GM10248 (cell line): ENCODE data around the gene MAPRE2.

Source experiments
- CTCF ChIA-PET: fragments of 300-600 bp; sonication (Branson Sonifier 250); formaldehyde crosslinking; extraction: SDS; loops from one replicate; lab custom pipeline; 2021; ENCODE audit warnings: antibody characterized with exemption; lab: Yijun Ruan, JAX
- POLR2A ChIA-PET: fragments of 350-650 bp; sonication (Branson Sonifier 250); formaldehyde crosslinking; extraction: SDS; loops from one replicate; lab custom pipeline; 2020; ENCODE audit warnings: antibody characterized with exemption; lab: Yijun Ruan, JAX
- DNase-seq: peaks from one replicate; pipeline ENCODE4 v3.0.0; 2012; ENCODE audit errors: extremely low spot score
- TF ChIP-seq, protein P1 (sequence below): IDR thresholded peaks from 2 replicates; pipeline ENCODE4 v1.5.1; 2012; ENCODE audit warnings: mild to moderate bottlenecking, low read depth; ENCODE audit errors: extremely low read depth, missing control alignments, control extremely low read depth

MAPRE2 gene

DNA sequence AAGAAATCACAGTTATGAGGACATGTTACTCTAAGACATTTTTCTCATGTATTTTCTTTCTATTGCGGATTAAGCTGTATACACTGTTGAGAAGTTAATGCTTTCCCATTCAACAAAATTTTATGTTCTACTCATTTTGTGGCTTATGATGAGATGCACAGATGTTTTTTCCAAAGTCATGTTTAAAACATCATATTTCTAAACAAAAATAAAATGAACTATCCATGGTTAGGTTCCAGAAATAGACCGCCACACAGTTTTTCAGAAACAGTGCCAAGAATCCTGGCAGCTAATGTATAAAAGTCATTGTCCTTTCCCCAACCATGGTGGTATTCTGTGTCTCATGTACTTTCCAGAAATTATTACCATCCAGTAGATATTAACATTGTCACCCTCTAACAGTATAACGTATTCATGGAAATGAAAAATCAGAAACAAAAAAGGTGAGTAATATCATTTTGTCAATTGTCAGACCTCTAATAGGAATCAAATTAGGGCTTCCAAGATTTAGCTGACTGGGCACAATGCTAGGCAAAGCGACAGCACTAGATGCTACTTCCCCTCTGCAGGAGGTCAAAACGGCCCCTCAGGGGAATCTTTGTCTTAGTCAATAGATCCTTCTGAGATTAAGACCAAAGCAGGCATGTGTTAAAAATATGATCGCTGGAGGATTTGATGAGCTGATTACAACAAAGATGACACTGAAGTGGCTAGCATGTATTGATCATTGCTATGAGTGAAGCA is 145.2 kb downstream of the MAPRE2 start:
- DNase-seq, result no peak
- TF ChIP-seq, protein P1, sequence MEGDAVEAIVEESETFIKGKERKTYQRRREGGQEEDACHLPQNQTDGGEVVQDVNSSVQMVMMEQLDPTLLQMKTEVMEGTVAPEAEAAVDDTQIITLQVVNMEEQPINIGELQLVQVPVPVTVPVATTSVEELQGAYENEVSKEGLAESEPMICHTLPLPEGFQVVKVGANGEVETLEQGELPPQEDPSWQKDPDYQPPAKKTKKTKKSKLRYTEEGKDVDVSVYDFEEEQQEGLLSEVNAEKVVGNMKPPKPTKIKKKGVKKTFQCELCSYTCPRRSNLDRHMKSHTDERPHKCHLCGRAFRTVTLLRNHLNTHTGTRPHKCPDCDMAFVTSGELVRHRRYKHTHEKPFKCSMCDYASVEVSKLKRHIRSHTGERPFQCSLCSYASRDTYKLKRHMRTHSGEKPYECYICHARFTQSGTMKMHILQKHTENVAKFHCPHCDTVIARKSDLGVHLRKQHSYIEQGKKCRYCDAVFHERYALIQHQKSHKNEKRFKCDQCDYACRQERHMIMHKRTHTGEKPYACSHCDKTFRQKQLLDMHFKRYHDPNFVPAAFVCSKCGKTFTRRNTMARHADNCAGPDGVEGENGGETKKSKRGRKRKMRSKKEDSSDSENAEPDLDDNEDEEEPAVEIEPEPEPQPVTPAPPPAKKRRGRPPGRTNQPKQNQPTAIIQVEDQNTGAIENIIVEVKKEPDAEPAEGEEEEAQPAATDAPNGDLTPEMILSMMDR, result no peak
- CTCF ChIA-PET, result interaction anchor here (0.9 to 2.0 kb wide), 5 partner anchors 10 to 160 kb away, joined by 3 to 5 read pairs (median 4); no protein-coding TSS in a partner anchor
- POLR2A ChIA-PET, result no interaction called here

DNA sequence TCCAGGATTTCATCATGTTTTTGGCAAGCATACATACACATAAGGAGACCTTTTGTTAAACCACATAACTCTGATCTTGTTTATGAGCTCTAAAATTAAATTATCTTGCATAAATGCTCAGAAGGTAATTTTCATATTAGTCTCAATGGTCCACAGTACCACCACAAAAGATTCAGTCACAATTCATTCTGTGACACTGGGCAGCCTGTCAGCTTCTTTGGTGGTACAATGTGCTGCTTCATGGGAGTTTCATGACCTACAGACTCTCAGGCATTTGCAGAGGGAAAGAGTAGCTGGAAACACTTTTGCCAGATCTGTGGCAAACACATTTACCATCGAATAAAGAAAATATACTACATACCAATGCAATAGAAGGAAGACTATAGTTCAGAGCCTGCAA is 148.3 kb downstream of the MAPRE2 start:
- POLR2A ChIA-PET, result no interaction called here
- TF ChIP-seq, protein P1, result no peak
- CTCF ChIA-PET, result interaction anchor here (1.0 to 1.9 kb wide), 2 partner anchors 11 to 18 kb away, joined by 3 to 4 read pairs; no protein-coding TSS in a partner anchor
- DNase-seq, result no peak

DNA sequence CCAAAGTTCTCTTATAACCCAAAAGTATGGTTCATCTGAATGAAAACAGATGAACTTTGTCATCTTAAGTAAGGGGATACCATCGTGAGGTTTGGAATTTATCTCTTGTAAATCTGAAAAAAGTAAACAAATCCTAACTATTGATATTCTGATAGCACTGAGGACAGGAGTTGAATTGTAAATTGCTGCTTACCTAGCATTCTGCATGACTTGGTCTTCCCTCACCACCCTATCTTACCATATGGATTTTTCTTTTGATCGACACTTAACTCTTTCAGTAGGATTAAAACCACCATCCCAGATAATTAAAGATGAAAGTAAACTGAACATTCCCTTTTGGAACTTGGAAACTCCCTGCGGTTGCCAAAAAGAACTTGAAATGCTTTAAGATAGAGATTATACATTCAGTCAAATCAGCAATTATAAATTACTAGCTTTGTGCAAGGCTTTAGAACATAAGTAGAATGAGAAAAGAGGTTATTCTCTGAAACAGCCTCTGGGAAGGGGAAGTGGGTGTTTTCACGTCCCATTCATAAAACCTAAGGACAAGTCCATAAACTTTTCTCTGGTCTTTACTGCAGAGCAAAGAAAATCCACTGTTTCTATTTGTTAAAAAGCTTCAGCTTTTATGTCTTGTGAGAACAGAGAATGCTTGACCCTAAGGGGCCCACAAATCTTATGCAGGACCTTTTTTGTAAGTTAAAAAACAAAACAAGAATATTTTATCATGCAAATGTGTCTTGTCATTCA is 149.9 kb downstream of the MAPRE2 start:
- CTCF ChIA-PET, result interaction anchor here (1.2 to 2.0 kb wide), 2 partner anchors 20 to 35 kb away, joined by 3 to 7 read pairs; no protein-coding TSS in a partner anchor
- TF ChIP-seq, protein P1, result no peak
- POLR2A ChIA-PET, result no interaction called here
- no peak for DNase-seq

DNA sequence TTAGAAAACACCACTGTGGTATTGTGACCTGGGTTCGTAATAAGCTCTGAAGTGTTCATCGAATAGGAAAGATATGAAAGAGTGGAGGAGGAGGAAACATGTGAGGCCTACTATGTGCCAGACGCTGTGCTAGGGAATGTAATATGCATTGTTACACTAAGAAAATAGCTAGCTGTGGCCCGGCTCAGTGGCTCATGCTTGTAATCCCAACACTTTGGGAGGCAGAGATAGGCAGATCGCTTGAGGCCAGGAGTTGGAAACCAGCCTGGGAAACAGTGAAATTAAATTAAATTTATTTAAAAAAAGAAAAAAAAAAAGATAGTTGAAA is 150.4 kb downstream of the MAPRE2 start:
- CTCF ChIA-PET, result interaction anchor here (1.0 to 2.0 kb wide), 4 partner anchors 21 to 166 kb away, joined by 3 to 7 read pairs (median 3); no protein-coding TSS in a partner anchor
- TF ChIP-seq, protein P1, result no peak
- DNase-seq, result no peak
- POLR2A ChIA-PET, result no interaction called here

DNA sequence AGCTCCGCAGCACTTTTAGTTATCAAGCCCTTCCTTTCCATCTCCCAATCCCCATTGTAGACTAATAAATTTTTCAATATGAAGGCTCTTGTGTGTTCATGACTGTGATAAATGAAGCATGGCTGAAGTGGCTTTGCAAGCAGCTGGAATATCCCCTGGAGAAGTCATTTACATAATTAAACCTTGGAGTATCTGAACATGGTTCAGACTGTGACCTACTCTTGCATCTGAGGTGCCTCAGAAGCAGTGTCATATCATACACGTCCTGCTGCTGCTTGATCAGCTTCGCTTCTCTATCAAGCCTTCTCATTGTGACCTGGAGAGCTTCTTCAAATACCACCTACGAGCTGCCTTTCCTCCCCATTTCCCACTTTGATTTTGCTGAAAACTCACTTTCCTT is 151.2 kb downstream of the MAPRE2 start:
- ChIA-PET POLR2A (no interaction called here), CTCF (interaction anchor here (1.0 to 2.0 kb wide), 4 partner anchors 20 to 166 kb away, joined by 3 to 7 read pairs (median 3); no protein-coding TSS in a partner anchor)
- no peak for DNase-seq
- TF ChIP-seq, protein P1, result no peak
